Mucosa of descending colon (tissue), 3 donors: ENCODE measurements around the gene LOC128125822. TPM values are rescaled to one million over a fixed set of nuclear protein-coding genes. Genes with fewer than 3 reads are reported as not detected.

Experiments used
- ATAC-seq: fragments of 200-7000 bp; cut with Tn5 transposase; one replicate; pipeline ENCODE4 v1.9.1; 2020; ENCODE audit warnings: mild to moderate bottlenecking, moderate library complexity
- DNase-seq, 3 donors: peaks; one replicate each; pipeline ENCODE4 v3.0.0-alpha.2; 2020
- H3K36me3 ChIP-seq: fragments of 200-600 bp; one replicate; pipeline ENCODE4 v1.8.0; 2021; ENCODE audit warnings: low read depth, mild to moderate bottlenecking
- H3K4me1 ChIP-seq: fragments of 200-600 bp; one replicate; pipeline ENCODE4 v1.8.0; 2021; ENCODE audit warnings: low read depth, mild to moderate bottlenecking
- H3K4me3 ChIP-seq: fragments of 200-600 bp; one replicate; pipeline ENCODE4 v1.8.0; 2021; ENCODE audit warnings: mild to moderate bottlenecking
- H3K9me3 ChIP-seq: fragments of 200-600 bp; one replicate; pipeline ENCODE4 v1.8.0; 2021; ENCODE audit warnings: mild to moderate bottlenecking
- intact Hi-C, 2 donors: fragments of 100-400 bp; cut with DNase I in 1 of 2; cut with micrococcal nuclease in 1 of 2; formaldehyde crosslinking; loops; one replicate each; pipeline versions ENCODE4 v1.11.0 to v1.11.1; 2022; cut with DNase I, micrococcal nuclease
- total RNA-seq, 3 donors: library from RNA; stranded (reverse); fragmentation: NEBNext Ultra II Directional in 2 of 3; extraction: Animal tissue kit (Norgen Biotek cat#: 25700) in 2 of 3; gene quantifications; one replicate each; pipeline versions ENCODE4 v1.2.1 to v1.2.4, GENCODE V29; 2021 to 2023
- TF ChIP-seq, protein P1 (sequence below): fragments of 200-600 bp; IDR thresholded peaks from one replicate; pipeline ENCODE4 v1.8.0; 2022; ENCODE audit warnings: antibody characterized with exemption, mild to moderate bottlenecking
- donor health status: DM: no; HTN: no; CAD: no; lungs with moderate emphysema.
- donor health status: DM: no; HTN: no; CAD: no.
- donor health status: DM: no; HTN: yes; CAD: no.

Gene LOC128125822

DNA sequence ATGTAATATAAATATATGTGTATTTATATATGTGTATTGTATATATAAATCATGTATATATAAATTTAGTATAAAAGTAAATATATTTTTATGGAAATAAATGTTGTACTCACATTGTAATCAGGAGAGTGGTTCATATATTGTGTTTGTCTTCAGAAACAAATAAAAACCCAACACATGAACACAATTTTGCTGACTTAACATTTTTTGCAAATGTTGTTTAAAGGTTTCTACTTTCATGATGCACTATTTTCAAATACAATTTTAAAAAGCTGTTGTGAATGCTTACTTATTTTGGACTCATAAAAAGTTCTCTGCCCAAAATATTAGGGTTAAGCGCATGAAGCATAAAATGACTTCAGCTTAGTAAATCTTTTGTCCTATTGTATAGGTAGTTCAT lies 39.3 kb downstream of the LOC128125822 start:
- TF ChIP-seq, protein P1, sequence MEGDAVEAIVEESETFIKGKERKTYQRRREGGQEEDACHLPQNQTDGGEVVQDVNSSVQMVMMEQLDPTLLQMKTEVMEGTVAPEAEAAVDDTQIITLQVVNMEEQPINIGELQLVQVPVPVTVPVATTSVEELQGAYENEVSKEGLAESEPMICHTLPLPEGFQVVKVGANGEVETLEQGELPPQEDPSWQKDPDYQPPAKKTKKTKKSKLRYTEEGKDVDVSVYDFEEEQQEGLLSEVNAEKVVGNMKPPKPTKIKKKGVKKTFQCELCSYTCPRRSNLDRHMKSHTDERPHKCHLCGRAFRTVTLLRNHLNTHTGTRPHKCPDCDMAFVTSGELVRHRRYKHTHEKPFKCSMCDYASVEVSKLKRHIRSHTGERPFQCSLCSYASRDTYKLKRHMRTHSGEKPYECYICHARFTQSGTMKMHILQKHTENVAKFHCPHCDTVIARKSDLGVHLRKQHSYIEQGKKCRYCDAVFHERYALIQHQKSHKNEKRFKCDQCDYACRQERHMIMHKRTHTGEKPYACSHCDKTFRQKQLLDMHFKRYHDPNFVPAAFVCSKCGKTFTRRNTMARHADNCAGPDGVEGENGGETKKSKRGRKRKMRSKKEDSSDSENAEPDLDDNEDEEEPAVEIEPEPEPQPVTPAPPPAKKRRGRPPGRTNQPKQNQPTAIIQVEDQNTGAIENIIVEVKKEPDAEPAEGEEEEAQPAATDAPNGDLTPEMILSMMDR = no peak
- intact Hi-C loops = no loop called here
- H3K9me3 ChIP-seq = no peaks in the 10 kb centered on the region
- H3K4me3 ChIP-seq = no peak overlapping the region
- H3K36me3 ChIP-seq = no peaks in the 10 kb centered on the region
- H3K4me1 ChIP-seq = no peaks in the 10 kb centered on the region
- ATAC-seq = no peak
- no peak for DNase-seq

- no peaks in the 10 kb centered on the region for H3K4me1 ChIP-seq
- H3K4me3 ChIP-seq = no peak overlapping the region
- DNase-seq = no peak
- H3K9me3 ChIP-seq = no peaks in the 10 kb centered on the region
- intact Hi-C loops = no loop called here
- H3K36me3 ChIP-seq = no peaks in the 10 kb centered on the region
- no peak for ATAC-seq
- TF ChIP-seq, protein P1 = no peak
Observed at GRCh38 chr6:63615590-63615989, 43.3 kb downstream of the LOC128125822 start.

Other genes with a start within 250 kb of the LOC128125822 start
- 100 to 1,000 TPM; 112 to 177 (median 147) TPM for gene PTP4A1, start within 50 bp of the LOC128125822 start, total RNA-seq
- 10 to 100 TPM; 49.7 to 78.0 (median 75.8) TPM for gene PHF3, start 63.3 kb downstream of the LOC128125822 start, total RNA-seq